GM23248 (cell line): ENCODE measurements around the gene SLIT3. TPM values are rescaled to one million over a fixed set of nuclear protein-coding genes. Genes with fewer than 3 reads are reported as not detected.

Experiments used
- DNase-seq: peaks from one replicate; pipeline ENCODE4 v3.0.0-alpha.2; 2015
- H2AFZ ChIP-seq: fragments of 200-600 bp; sonication (generic); 2 replicates; pipeline ENCODE4 v1.6.1; 2016; ENCODE audit warnings: antibody characterized with exemption
- H3F3A ChIP-seq: fragments of 200-600 bp; sonication (generic); 2 replicates; pipeline ENCODE4 v1.6.1; 2016; ENCODE audit warnings: mild to moderate bottlenecking, antibody characterized with exemption, mixed run types; ENCODE audit not compliant: insufficient read depth
- H3K27ac ChIP-seq: fragments of 200-600 bp; sonication (generic); 2 replicates; pipeline ENCODE4 v1.5.1; 2016; ENCODE audit warnings: mild to moderate bottlenecking
- H3K27me3 ChIP-seq: fragments of 200-600 bp; sonication (generic); replicated peaks from 2 replicates; pipeline ENCODE4 v1.6.1; 2016; ENCODE audit warnings: mild to moderate bottlenecking; ENCODE audit not compliant: insufficient read depth
- H3K36me3 ChIP-seq: fragments of 200-600 bp; sonication (generic); 2 replicates; pipeline ENCODE4 v1.6.1; 2016; ENCODE audit warnings: low read depth, mild to moderate bottlenecking
- H3K4me1 ChIP-seq: fragments of 200-600 bp; sonication (generic); 2 replicates; pipeline ENCODE4 v1.6.1; 2016; ENCODE audit warnings: mild to moderate bottlenecking; ENCODE audit not compliant: insufficient read depth
- H3K4me2 ChIP-seq: fragments of 200-600 bp; sonication (generic); one replicate; pipeline ENCODE4 v1.6.1; 2016; ENCODE audit warnings: mild to moderate bottlenecking; ENCODE audit not compliant: unreplicated experiment
- H3K4me3 ChIP-seq: fragments of 200-600 bp; sonication (generic); 2 replicates; pipeline ENCODE4 v1.5.1; 2016; ENCODE audit warnings: mild to moderate bottlenecking
- H3K79me2 ChIP-seq: fragments of 200-600 bp; sonication (generic); 2 replicates; pipeline ENCODE4 v1.6.1; 2016; ENCODE audit warnings: mild to moderate bottlenecking; ENCODE audit not compliant: insufficient read depth
- H3K9ac ChIP-seq: fragments of 200-600 bp; sonication (generic); 2 replicates; pipeline ENCODE4 v1.6.1; 2016; ENCODE audit warnings: mild to moderate bottlenecking
- H3K9me2 ChIP-seq: fragments of 200-600 bp; sonication (generic); 2 replicates; pipeline ENCODE4 v1.6.1; 2016; ENCODE audit warnings: mixed run types, mild to moderate bottlenecking, moderate library complexity; ENCODE audit not compliant: insufficient read depth
- H3K9me3 ChIP-seq: fragments of 200-600 bp; sonication (generic); one replicate; pipeline ENCODE4 v1.6.1; 2017; ENCODE audit warnings: low read depth
- H4K20me1 ChIP-seq: fragments of 200-600 bp; sonication (generic); 2 replicates; pipeline ENCODE4 v1.6.0; 2016; ENCODE audit not compliant: insufficient read depth
- EZH2 ChIP-seq: fragments of 200-600 bp; sonication (generic); IDR thresholded peaks from 2 replicates; pipeline ENCODE4 v1.6.1; 2018; ENCODE audit warnings: antibody characterized with exemption, mild to moderate bottlenecking; ENCODE audit not compliant: insufficient read depth, poor library complexity, severe bottlenecking
- EZH2phosphoT487 ChIP-seq: fragments of 200-600 bp; sonication (generic); IDR thresholded peaks from 2 replicates; pipeline ENCODE4 v1.6.1; 2018; ENCODE audit warnings: antibody characterized with exemption, moderate library complexity, mild to moderate bottlenecking, low read depth; ENCODE audit not compliant: insufficient read depth
- WGBS, 2 experiments: methylation state at CpG; one replicate each; pipeline ENCODE4 v1.1.6; 2015 to 2017; ENCODE audit warnings: low lambda C conversion rate in 2 of 2, low coverage in 1 of 2; ENCODE audit errors: missing lambda C conversion rate in 2 of 2; 5-methylcytosine and 5-hydroxymethylcytosine counted together
- in situ Hi-C: fragments of 300-500 bp; cut with MboI; formaldehyde crosslinking; loops from 2 replicates; pipeline ENCODE4 v1.15.0; 2020
- polyA plus RNA-seq: library from polyadenylated mRNA; unstranded; fragments of >200 nt; fragmentation: Nextera tagmentation; extraction: Ambion mirVana; gene quantifications from 2 replicates; pipeline ENCODE4 v1.2.1, GENCODE V29; 2016
- total RNA-seq: library from RNA; depleted of rRNA; stranded (reverse); fragments of >200 nt; shearing (Covaris generic); gene quantifications from 2 replicates; pipeline ENCODE4 v1.2.3, GENCODE V29; 2014

SLIT3 gene
- total and polyA plus RNA-seq, 2 experiments from 2014 or later, result 61.9 to 100 TPM

DNA sequence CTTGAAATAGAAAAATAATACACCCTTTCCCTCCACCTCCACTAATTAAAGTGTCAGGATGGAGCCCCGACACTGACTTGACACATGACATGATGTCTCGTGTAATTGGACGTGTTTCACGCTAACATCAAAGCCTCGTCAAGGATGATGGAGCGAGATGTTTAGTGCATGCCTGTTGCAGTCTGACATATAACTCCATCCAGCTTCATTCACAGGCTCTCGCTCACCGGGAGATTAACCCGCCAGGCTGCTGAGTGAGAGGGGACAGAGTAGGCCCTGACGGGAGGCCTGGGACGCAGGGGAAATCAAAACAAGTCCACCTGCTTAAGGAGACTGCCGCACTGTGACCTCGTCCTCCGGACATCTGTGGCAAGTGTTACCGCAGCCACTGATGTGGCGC is 263.5 kb downstream of the SLIT3 start:
- 95 to 97% methylated on average over 16 of the region's 16 CpGs for WGBS, 2 experiments

DNA sequence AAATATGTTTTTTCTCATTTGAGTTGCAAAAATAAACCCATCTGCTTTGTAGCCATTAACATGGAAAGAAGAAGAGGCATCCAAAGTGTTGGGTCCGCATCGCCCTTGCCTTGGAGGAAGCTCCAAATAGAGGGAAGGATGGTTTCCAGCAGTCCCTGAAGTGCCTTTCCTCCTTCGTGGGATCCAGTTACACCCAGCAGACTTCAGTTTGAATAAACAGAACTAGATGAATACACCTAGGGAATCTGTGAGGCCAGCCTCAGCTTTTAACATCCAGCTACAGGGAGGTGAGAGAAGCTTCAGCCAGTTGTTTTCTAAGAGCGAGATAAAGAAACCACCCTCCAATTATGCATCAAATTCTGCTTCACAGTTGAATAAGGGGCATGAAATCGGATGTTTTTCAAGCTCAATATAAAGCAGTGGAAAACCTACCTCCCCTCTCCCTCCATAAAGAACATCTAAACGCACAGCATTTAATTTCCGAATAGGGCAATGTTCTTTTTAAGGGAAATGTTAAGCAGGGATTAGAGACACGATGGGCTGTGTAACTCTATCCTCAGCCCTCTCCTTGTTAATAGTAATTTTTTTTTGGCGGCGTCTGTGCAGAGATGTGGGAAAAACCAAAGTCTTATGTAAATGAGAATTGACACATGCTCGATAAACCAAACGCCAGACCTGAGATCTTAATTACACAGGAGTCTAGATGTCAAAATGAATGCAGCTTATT is 264.7 kb downstream of the SLIT3 start:
- DNase-seq, result no peak
- 84 to 85% methylated on average over 12 of the region's 12 CpGs for WGBS, 2 experiments
- Histone ChIP-seq H3K27me3 (no peaks in the 10 kb centered on the region), H3K9me2 (no peaks in the 10 kb centered on the region), H3K79me2 (no peaks in the 10 kb centered on the region), H3K27ac (no peak overlapping the region), H3K4me2 (no peak overlapping the region), H3K4me3 (no peak overlapping the region), H4K20me1 (no peaks in the 10 kb centered on the region; the same call in 1 of the 2 replicates), H3F3A (no peaks in the 10 kb centered on the region), H3K9me3 (no peaks in the 10 kb centered on the region), H2AFZ (no peak overlapping the region), H3K4me1 (no peaks in the 10 kb centered on the region), H3K36me3 (no peaks in the 10 kb centered on the region; the same call in 1 of the 2 replicates), H3K9ac (no peak overlapping the region)
- TF ChIP-seq EZH2phosphoT487 (no peak), EZH2 (no peak)
- in situ Hi-C loops, result no loop called here

More for the DNA sequence above, 263.5 kb downstream of the SLIT3 start:
- Histone ChIP-seq H2AFZ (no peak overlapping the region), H3F3A (no peaks in the 10 kb centered on the region), H3K27ac (no peak overlapping the region), H3K9ac (no peak overlapping the region), H3K4me3 (no peak overlapping the region), H3K27me3 (no peaks in the 10 kb centered on the region), H3K4me2 (no peak overlapping the region), H3K79me2 (no peaks in the 10 kb centered on the region), H3K9me2 (no peaks in the 10 kb centered on the region), H3K36me3 (no peaks in the 10 kb centered on the region; the same call in 1 of the 2 replicates), H3K9me3 (no peaks in the 10 kb centered on the region), H3K4me1 (no peaks in the 10 kb centered on the region), H4K20me1 (no peaks in the 10 kb centered on the region; the same call in 1 of the 2 replicates)
- in situ Hi-C loops, result no loop called here
- TF ChIP-seq EZH2phosphoT487, result no peak
- TF ChIP-seq EZH2, result no peak
- DNase-seq, result no peak

DNA sequence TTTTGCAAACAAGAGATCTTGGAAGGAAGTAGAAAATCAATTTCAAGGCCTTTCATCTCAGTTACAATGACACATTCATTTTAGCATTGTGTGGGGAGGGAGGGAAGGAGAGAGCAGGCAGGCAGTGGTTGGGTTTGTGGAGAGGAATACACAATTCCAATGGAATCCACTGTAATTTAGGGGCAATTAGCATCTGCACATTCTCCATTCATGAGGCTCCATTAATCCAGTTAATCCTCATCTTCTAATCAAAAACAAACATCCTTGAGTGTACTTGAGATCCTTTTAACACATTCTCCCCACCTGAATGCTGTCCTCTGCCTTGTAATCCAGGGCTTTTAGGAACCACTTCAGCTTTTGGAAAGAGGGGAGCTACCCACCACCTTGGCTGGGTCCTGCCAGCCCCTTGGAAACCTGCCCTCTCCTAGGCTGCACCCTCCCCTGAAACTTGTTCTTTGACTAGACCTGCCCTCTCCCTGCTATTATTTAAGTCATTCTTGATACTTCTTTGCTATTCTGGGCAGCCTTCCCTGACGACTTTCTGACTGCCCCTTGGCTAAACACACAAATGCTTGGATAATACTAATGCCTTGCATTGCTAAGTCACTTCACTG is 271.2 kb downstream of the SLIT3 start:
- H3K36me3 ChIP-seq, result no peaks in the 10 kb centered on the region; the same call in 1 of the 2 replicates
- H3F3A ChIP-seq, result 0 out of 2 replicates have a peak, but pooled peaks cover 7% of the 10 kb centered on the region
- peaks cover 13% of the 10 kb centered on the region for H3K4me1 ChIP-seq
- no peaks in the 10 kb centered on the region for H3K27me3 ChIP-seq
- H3K9ac ChIP-seq, result no peak overlapping the region
- H4K20me1 ChIP-seq, result no peaks in the 10 kb centered on the region
- in situ Hi-C loops, result no loop called here
- H3K9me3 ChIP-seq, result no peaks in the 10 kb centered on the region
- TF ChIP-seq EZH2, result no peak
- TF ChIP-seq EZH2phosphoT487, result no peak
- DNase-seq, result peak; percentile 51
- no peak overlapping the region for H2AFZ ChIP-seq
- no peak overlapping the region for H3K4me3 ChIP-seq
- H3K27ac ChIP-seq, result peak overlapping the region; percentile 18; the same call in 1 of the 2 replicates
- WGBS, 2 experiments, result 15 to 22% methylated on average over 1 of the region's 1 CpG
- no peaks in the 10 kb centered on the region for H3K79me2 ChIP-seq
- H3K9me2 ChIP-seq, result no peaks in the 10 kb centered on the region
- H3K4me2 ChIP-seq, result no peak overlapping the region

DNA sequence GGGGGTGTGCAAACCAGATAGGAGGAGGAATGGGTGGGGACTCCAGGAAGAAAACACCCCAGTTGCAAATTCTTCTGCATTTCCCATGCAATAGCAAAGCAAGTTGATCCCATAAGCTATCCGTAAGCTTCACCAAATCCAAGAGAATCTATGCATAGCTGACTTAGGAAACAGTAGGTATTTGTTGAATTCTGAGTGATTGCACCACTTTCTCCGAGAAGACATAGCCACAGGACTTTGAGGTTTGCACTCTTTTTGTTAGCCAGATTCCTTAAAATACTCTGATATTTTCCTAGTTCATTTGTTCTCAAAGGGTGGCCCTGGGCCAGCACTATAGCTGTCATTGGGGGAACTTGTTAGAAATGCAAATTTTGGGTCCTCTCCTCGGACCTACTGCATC is 271.9 kb downstream of the SLIT3 start:
- Histone ChIP-seq H3K79me2 (no peaks in the 10 kb centered on the region), H3K27me3 (no peaks in the 10 kb centered on the region), H4K20me1 (no peaks in the 10 kb centered on the region), H3K4me3 (no peak overlapping the region), H3K36me3 (no peaks in the 10 kb centered on the region; the same call in 1 of the 2 replicates), H3K9ac (no peak overlapping the region), H3K9me3 (no peaks in the 10 kb centered on the region), H3K4me1 (peaks cover 13% of the 10 kb centered on the region), H3K4me2 (no peak overlapping the region), H2AFZ (no peak overlapping the region), H3K27ac (peak overlapping the region; percentile 18; the same call in 1 of the 2 replicates), H3F3A (0 out of 2 replicates have a peak, but pooled peaks cover 7% of the 10 kb centered on the region), H3K9me2 (no peaks in the 10 kb centered on the region)
- TF ChIP-seq EZH2, result no peak
- no peak for TF ChIP-seq EZH2phosphoT487
- 51 to 61% methylated on average over 3 of the region's 3 CpGs for WGBS, 2 experiments
- peak; percentile 31 for DNase-seq
- in situ Hi-C loops, result no loop called here
